Right lung (tissue), 5 donors: ENCODE data around the gene PLAGL1. TPM values are rescaled to one million over a fixed set of nuclear protein-coding genes. Genes with fewer than 3 reads are reported as not detected.
"Not testable (repeated sequence)": the region's sequence is repeated elsewhere in the genome, so short reads cannot be mapped to it uniquely, and the experiment has no call there.

Experiments used
- DNase-seq, 2 donors: peaks; one replicate each; pipeline ENCODE4 v3.0.0-alpha.2; 2013
- polyA plus RNA-seq, 5 donors: library from polyadenylated mRNA; unstranded; fragments of 120-200 nt; gene quantifications; one replicate each; pipeline versions ENCODE4 v1.2.1 to v1.2.3, GENCODE V29; 2013; ENCODE audit warnings: inconsistent platforms in 1 of 5, low replicate concordance in 1 of 5; ENCODE audit not compliant: insufficient read length in 5 of 5, insufficient read depth in 1 of 5

The PLAGL1 gene
- polyA plus RNA-seq, 5 donors = 124 to 186 (median 126) TPM

- no peak for DNase-seq
These were observed 68.0 kb downstream of the PLAGL1 start for GRCh38 chr6:143940011-143940597.

GRCh38 chr6:143939364-143939763, 68.7 kb downstream of the PLAGL1 start:
- DNase-seq = no peak

- no peak for DNase-seq
These were observed 70.4 kb downstream of the PLAGL1 start for GRCh38 chr6:143937668-143937970.

GRCh38 chr6:143936778-143937667, 71.0 kb downstream of the PLAGL1 start:
- no peak for DNase-seq

GRCh38 chr6:143936347-143936746, 71.7 kb downstream of the PLAGL1 start:
- DNase-seq = no peak

- DNase-seq = no peak
These were observed 73.2 kb downstream of the PLAGL1 start for GRCh38 chr6:143934867-143935266.

GRCh38 chr6:143934331-143934730, 73.7 kb downstream of the PLAGL1 start:
- DNase-seq = no peak

GRCh38 chr6:143929975-143930374, 78.1 kb downstream of the PLAGL1 start:
- no peak for DNase-seq

GRCh38 chr6:143928853-143929252, 79.2 kb downstream of the PLAGL1 start:
- no peak for DNase-seq

- not testable (repeated sequence) for DNase-seq
These were observed 91.0 kb downstream of the PLAGL1 start for GRCh38 chr6:143917026-143917425.

GRCh38 chr6:143912671-143913070, 95.4 kb downstream of the PLAGL1 start:
- DNase-seq = no peak

- no peak for DNase-seq
These were observed 97.0 kb downstream of the PLAGL1 start for GRCh38 chr6:143911028-143911427.

GRCh38 chr6:143902827-143903226, 105.2 kb downstream of the PLAGL1 start:
- DNase-seq = no peak

- peak; percentile 86 to 88 for DNase-seq
These were observed 105.9 kb downstream of the PLAGL1 start for GRCh38 chr6:143901885-143902750.

- DNase-seq = no peak
These were observed 107.7 kb downstream of the PLAGL1 start for GRCh38 chr6:143900358-143900757.

GRCh38 chr6:143896126-143896860, 111.8 kb downstream of the PLAGL1 start:
- no peak for DNase-seq

- DNase-seq = no peak
These were observed 113.4 kb downstream of the PLAGL1 start for GRCh38 chr6:143894655-143895054.
